Activated naive CD4-positive, alpha-beta T cell treated with anti-CD3 and anti-CD28 coated beads for 36 hours (primary cell): Measurements from ENCODE around the gene TENT4B. TPM values are rescaled to one million over a fixed set of nuclear protein-coding genes. Genes with fewer than 3 reads are reported as not detected.

Experiments
- CTCF ChIA-PET: fragments of 350-600 bp; sonication (Branson Sonifier 250); formaldehyde crosslinking; loops from one replicate; lab custom pipeline; 2021; ENCODE audit warnings: antibody characterized with exemption; lab: Charles Lee
- DNase-seq: peaks from one replicate; pipeline ENCODE4 v3.0.0-alpha.2; 2020
- H3K27ac Mint-ChIP-seq: one replicate; pipeline ENCODE4 v1.8.0; 2021; ENCODE audit warnings: mild to moderate bottlenecking, mixed read lengths
- H3K27me3 Mint-ChIP-seq: one replicate; pipeline ENCODE4 v1.8.0; 2021; ENCODE audit warnings: low read depth, mixed read lengths
- H3K36me3 Mint-ChIP-seq: one replicate; pipeline ENCODE4 v1.8.0; 2021; ENCODE audit warnings: low read depth, mixed read lengths
- H3K4me1 Mint-ChIP-seq: one replicate; pipeline ENCODE4 v1.8.0; 2021; ENCODE audit warnings: low read depth, mixed read lengths
- H3K4me3 Mint-ChIP-seq: one replicate; pipeline ENCODE4 v1.8.0; 2021; ENCODE audit warnings: mild to moderate bottlenecking, moderate library complexity, mixed read lengths
- H3K9me3 Mint-ChIP-seq: one replicate; pipeline ENCODE4 v1.8.0; 2021; ENCODE audit warnings: mixed read lengths
- intact Hi-C: fragments of 100-400 bp; cut with micrococcal nuclease; formaldehyde crosslinking; loops from one replicate; pipeline ENCODE4 v1.15.1; 2023
- total RNA-seq, 2 experiments: library from RNA; stranded (reverse); gene quantifications; one replicate each; pipeline ENCODE4 v1.2.3, GENCODE V29; 2021

TENT4B gene
- total RNA-seq, 2 experiments from 2014 or later = 17.9 to 18.4 TPM

GRCh38 chr16:50136399-50136798, 16.7 kb upstream of the TENT4B start:
- intact Hi-C loops = loop anchor here (1.0 kb wide), 1 partner anchor 74 kb away; no protein-coding TSS in a partner anchor
- CTCF ChIA-PET = interaction anchor here (0.7 to 4.8 kb wide), 6 partner anchors 9 to 138 kb away, joined by 3 to 35 read pairs (median 3); partner anchors contain the start of gene CNEP1R1
- H3K36me3 Mint-ChIP-seq = no peaks in the 10 kb centered on the region
- no peaks in the 10 kb centered on the region for H3K4me1 Mint-ChIP-seq
- H3K27me3 Mint-ChIP-seq = no peaks in the 10 kb centered on the region
- no peak for DNase-seq
- no peak overlapping the region for H3K27ac Mint-ChIP-seq
- no peaks in the 10 kb centered on the region for H3K9me3 Mint-ChIP-seq
- no peak overlapping the region for H3K4me3 Mint-ChIP-seq

DNA sequence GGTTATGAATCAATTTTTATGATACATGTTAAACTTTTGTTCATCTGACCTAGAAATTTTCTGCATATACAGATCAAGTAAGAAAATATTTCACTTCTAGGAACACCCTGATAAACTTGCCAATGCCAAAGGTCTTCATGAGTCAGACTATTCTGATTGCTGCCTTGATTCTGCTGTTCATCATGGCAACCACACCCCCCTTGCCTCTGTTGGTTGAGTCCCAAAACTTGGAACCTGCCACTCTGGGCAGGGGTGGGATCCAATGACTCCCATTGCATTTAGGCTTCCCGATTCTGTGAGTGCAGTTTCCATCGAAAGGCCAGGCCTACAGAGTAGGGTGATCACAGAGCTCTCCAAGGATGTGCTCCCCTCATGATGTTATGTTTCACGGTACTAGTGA, 15.8 kb upstream of the TENT4B start:
- H3K27ac Mint-ChIP-seq = no peak overlapping the region
- CTCF ChIA-PET = interaction anchor here (4.8 kb wide), 1 partner anchor 73 kb away, joined by 35 read pairs; no protein-coding TSS in a partner anchor
- H3K4me1 Mint-ChIP-seq = no peaks in the 10 kb centered on the region
- no peaks in the 10 kb centered on the region for H3K27me3 Mint-ChIP-seq
- no peaks in the 10 kb centered on the region for H3K36me3 Mint-ChIP-seq
- no peak overlapping the region for H3K4me3 Mint-ChIP-seq
- no peak for DNase-seq
- H3K9me3 Mint-ChIP-seq = no peaks in the 10 kb centered on the region
- intact Hi-C loops = no loop called here

DNA sequence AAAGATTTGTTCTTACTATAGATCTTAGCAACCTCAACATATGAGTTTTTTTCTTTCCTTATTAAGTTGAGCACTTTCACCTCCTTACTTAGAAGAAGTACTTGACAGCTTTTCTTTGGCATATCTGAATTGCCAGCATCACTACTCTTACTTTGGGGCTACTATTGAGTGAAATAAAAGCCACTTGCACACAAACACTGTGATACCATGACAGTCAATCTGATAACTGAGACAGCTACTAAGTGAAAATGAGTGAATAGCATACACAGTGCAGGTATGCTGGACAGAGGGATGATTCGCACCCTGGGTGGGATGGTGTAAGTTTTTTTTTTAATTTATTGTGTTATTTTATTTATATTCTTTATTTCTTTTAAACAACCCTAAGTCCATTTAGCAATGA, 13.5 kb upstream of the TENT4B start:
- no peaks in the 10 kb centered on the region for H3K4me1 Mint-ChIP-seq
- H3K9me3 Mint-ChIP-seq = no peaks in the 10 kb centered on the region
- intact Hi-C loops = no loop called here
- no peaks in the 10 kb centered on the region for H3K27me3 Mint-ChIP-seq
- no peak for DNase-seq
- H3K27ac Mint-ChIP-seq = no peak overlapping the region
- H3K4me3 Mint-ChIP-seq = no peak overlapping the region
- CTCF ChIA-PET = interaction anchor here (0.7 to 0.9 kb wide), 2 partner anchors 21 to 32 kb away, joined by 3 to 6 read pairs; no protein-coding TSS in a partner anchor
- H3K36me3 Mint-ChIP-seq = no peaks in the 10 kb centered on the region

DNA sequence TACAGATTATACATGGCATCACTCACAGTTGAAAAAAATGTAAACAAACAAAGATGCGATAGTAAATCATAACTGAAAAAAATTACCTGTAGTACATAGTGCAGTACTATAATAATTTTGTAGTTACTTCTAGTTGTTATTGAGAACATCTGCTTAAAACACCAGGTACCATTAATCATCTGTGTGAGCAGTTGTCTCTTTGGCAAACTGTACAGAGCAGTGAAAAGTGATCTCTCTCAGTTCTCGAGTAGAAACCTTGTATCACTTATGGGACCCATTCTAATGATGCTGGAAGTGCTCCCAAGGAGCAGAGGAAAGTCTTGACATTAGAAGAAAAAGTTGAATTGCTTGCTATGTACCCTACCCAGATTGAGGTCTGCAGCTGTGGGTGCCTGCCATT, 8.9 kb upstream of the TENT4B start:
- no peak for DNase-seq
- intact Hi-C loops = no loop called here
- H3K36me3 Mint-ChIP-seq = no peaks in the 10 kb centered on the region
- no peaks in the 10 kb centered on the region for H3K4me1 Mint-ChIP-seq
- no peaks in the 10 kb centered on the region for H3K27me3 Mint-ChIP-seq
- no peak overlapping the region for H3K4me3 Mint-ChIP-seq
- H3K9me3 Mint-ChIP-seq = no peaks in the 10 kb centered on the region
- CTCF ChIA-PET = no interaction called here
- no peak overlapping the region for H3K27ac Mint-ChIP-seq

GRCh38 chr16:50146479-50147435, 6.3 kb upstream of the TENT4B start:
- CTCF ChIA-PET = interaction anchor here (0.7 to 1.5 kb wide), 2 partner anchors 64 to 192 kb away, joined by 3 to 4 read pairs; no protein-coding TSS in a partner anchor
- Mint-ChIP-seq H3K36me3 (no peaks in the 10 kb centered on the region), H3K4me1 (peaks cover 4% of the 10 kb centered on the region), H3K9me3 (no peaks in the 10 kb centered on the region), H3K27ac (no peak overlapping the region), H3K27me3 (no peaks in the 10 kb centered on the region), H3K4me3 (no peak overlapping the region)
- intact Hi-C loops = no loop called here
- no peak for DNase-seq

GRCh38 chr16:50151322-50151721, 1.8 kb upstream of the TENT4B start:
- no peak overlapping the region for H3K27ac Mint-ChIP-seq
- H3K36me3 Mint-ChIP-seq = peaks cover 8% of the 10 kb centered on the region
- no peaks in the 10 kb centered on the region for H3K27me3 Mint-ChIP-seq
- peaks cover 24% of the 10 kb centered on the region for H3K4me1 Mint-ChIP-seq
- H3K4me3 Mint-ChIP-seq = no peak overlapping the region
- intact Hi-C loops = loop anchor here (5.0 kb wide), 2 partner anchors 294 to 1539 kb away; partner anchors contain the start of genes N4BP1 and ZNF423
- DNase-seq = no peak
- CTCF ChIA-PET = interaction anchor here (0.8 to 1.3 kb wide), 8 partner anchors 15 to 126 kb away, joined by 3 to 18 read pairs (median 3); partner anchors contain the start of genes CNEP1R1 and HEATR3
- H3K9me3 Mint-ChIP-seq = no peaks in the 10 kb centered on the region

- peak; percentile 59 for DNase-seq
- Mint-ChIP-seq H3K4me1 (peaks cover 28% of the 10 kb centered on the region), H3K36me3 (peaks cover 8% of the 10 kb centered on the region), H3K9me3 (no peaks in the 10 kb centered on the region), H3K4me3 (peak overlapping the region; percentile 80), H3K27ac (peak overlapping the region; percentile 93), H3K27me3 (no peaks in the 10 kb centered on the region)
- intact Hi-C loops = loop anchor here (1.0 to 5.0 kb wide), 10 partner anchors 9 to 1539 kb away; partner anchors contain the start of genes CNEP1R1, CYLD, HEATR3 and N4BP1
- CTCF ChIA-PET = interaction anchor here (0.6 to 1.3 kb wide), 10 partner anchors 15 to 365 kb away, joined by 3 to 18 read pairs (median 3); partner anchors contain the start of genes CNEP1R1 and HEATR3
Measured at GRCh38 chr16:50151756-50152155, 1.4 kb upstream of the TENT4B start.

- H3K36me3 Mint-ChIP-seq = peaks cover 10% of the 10 kb centered on the region
- H3K4me1 Mint-ChIP-seq = peaks cover 34% of the 10 kb centered on the region
- no peaks in the 10 kb centered on the region for H3K9me3 Mint-ChIP-seq
- intact Hi-C loops = loop anchor here (1.0 to 5.0 kb wide), 10 partner anchors 8 to 1540 kb away; partner anchors contain the start of genes CNEP1R1, CYLD, HEATR3 and N4BP1
- H3K4me3 Mint-ChIP-seq = peak overlapping the region; percentile 80
- H3K27me3 Mint-ChIP-seq = no peaks in the 10 kb centered on the region
- peak; percentile 82 for DNase-seq
- H3K27ac Mint-ChIP-seq = peak overlapping the region; percentile 93
- CTCF ChIA-PET = interaction anchor here (0.6 to 1.3 kb wide), 9 partner anchors 31 to 364 kb away, joined by 3 to 18 read pairs (median 3); partner anchors contain the start of genes CNEP1R1 and HEATR3
Measured at GRCh38 chr16:50152351-50152806, 727 bp upstream of the TENT4B start.

DNA sequence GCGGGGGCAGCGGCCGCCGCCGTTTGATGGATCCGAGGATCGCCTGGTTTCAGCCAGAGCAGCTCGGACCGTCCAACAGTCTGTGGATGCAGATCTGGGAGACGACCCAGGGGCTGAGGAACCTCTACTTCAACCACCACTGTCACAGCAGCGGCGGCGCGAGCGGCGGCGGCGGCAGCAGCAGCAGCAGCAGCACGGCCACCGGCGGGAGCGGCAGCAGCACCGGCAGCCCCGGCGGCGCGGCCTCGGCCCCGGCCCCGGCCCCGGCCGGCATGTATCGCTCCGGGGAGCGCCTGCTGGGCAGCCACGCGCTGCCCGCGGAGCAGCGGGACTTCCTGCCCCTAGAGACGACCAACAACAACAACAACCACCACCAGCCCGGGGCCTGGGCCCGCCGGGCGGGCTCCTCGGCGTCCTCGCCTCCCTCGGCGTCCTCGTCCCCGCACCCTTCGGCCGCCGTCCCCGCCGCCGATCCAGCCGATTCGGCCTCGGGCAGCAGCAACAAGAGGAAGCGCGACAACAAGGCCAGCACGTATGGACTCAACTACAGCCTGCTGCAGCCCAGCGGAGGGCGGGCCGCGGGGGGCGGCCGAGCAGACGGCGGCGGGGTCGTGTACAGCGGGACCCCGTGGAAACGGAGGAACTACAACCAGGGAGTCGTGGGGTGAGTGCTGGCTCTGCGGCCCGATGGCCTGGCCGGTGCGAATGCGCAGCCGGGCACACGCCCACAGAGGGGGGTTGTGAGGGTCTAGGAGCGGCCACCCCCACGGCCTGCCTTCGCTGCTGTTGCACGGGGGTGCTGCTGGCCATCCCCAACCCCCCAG, 702 bp downstream of the TENT4B start:
- peak overlapping the region; percentile 73 for H3K27ac Mint-ChIP-seq
- peak overlapping the region; percentile 80 for H3K4me3 Mint-ChIP-seq
- intact Hi-C loops = loop anchor here (2.0 to 5.0 kb wide), 7 partner anchors 19 to 1542 kb away; partner anchors contain the start of genes ADCY7, CYLD, N4BP1 and ZNF423
- CTCF ChIA-PET = no interaction called here
- peaks cover 10% of the 10 kb centered on the region for H3K36me3 Mint-ChIP-seq
- DNase-seq = peak; percentile 46
- H3K4me1 Mint-ChIP-seq = peaks cover 41% of the 10 kb centered on the region
- H3K27me3 Mint-ChIP-seq = no peaks in the 10 kb centered on the region
- no peaks in the 10 kb centered on the region for H3K9me3 Mint-ChIP-seq

- Mint-ChIP-seq H3K27ac (peak overlapping the region; percentile 73), H3K9me3 (no peaks in the 10 kb centered on the region), H3K4me3 (peak overlapping the region; percentile 80), H3K27me3 (no peaks in the 10 kb centered on the region), H3K36me3 (peaks cover 10% of the 10 kb centered on the region), H3K4me1 (peaks cover 48% of the 10 kb centered on the region)
- intact Hi-C loops = loop anchor here (2.0 to 5.0 kb wide), 4 partner anchors 112 to 1542 kb away; partner anchors contain the start of genes ADCY7, N4BP1 and ZNF423
- peak; percentile 53 for DNase-seq
- CTCF ChIA-PET = interaction anchor here (1.1 to 1.8 kb wide), 4 partner anchors 56 to 196 kb away, joined by 3 to 8 read pairs (median 4); partner anchors contain the start of gene CNEP1R1
Measured at GRCh38 chr16:50154420-50154950, 1.4 kb downstream of the TENT4B start.

DNA sequence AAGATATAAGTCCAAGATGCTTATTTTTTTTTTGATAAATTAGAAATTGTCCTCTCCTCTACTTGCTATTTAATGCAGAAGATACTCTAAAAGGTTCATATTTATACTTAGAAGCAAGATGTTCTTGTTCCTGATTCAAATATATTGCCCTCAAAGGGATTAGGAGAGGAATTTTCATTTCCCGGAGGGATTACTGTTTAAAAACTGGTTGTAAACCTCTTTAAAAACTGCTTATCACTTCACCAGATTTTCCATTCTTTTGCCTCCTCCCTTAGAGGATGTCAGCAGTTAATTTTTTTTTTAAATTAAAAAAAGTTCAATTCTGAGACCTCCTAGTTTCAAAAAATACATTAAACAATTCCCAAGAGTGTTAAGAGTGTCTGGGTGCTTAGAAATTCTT, 2.8 kb downstream of the TENT4B start:
- Mint-ChIP-seq H3K4me3 (peak overlapping the region; percentile 80), H3K4me1 (peaks cover 62% of the 10 kb centered on the region), H3K27ac (no peak overlapping the region), H3K27me3 (no peaks in the 10 kb centered on the region), H3K36me3 (peaks cover 16% of the 10 kb centered on the region), H3K9me3 (no peaks in the 10 kb centered on the region)
- intact Hi-C loops = loop anchor here (1.0 to 5.0 kb wide), 6 partner anchors 11 to 611 kb away; partner anchors contain the start of gene ADCY7
- CTCF ChIA-PET = interaction anchor here (0.6 to 1.8 kb wide), 6 partner anchors 24 to 553 kb away, joined by 3 to 8 read pairs (median 4); no protein-coding TSS in a partner anchor
- no peak for DNase-seq
